Kidney epithelial cell (primary cell): ENCODE results near the gene ZNF543. TPM values are rescaled to one million over a fixed set of nuclear protein-coding genes. Genes with fewer than 3 reads are reported as not detected.

Experiments
- DNase-seq: peaks from one replicate; pipeline ENCODE4 v3.0.0-alpha.2; 2010; ENCODE audit warnings: low read depth
- H3K27me3 ChIP-seq: 2 replicates; pipeline ENCODE4 v1.6.0; 2011; ENCODE audit warnings: low read length; ENCODE audit not compliant: control insufficient read depth, insufficient read depth
- H3K36me3 ChIP-seq: 2 replicates; pipeline ENCODE4 v1.5.1; 2011; ENCODE audit warnings: low read length; ENCODE audit not compliant: control insufficient read depth, insufficient read depth
- H3K4me3 ChIP-seq: 2 replicates; pipeline ENCODE4 v1.5.1; 2011; ENCODE audit warnings: low read depth, mild to moderate bottlenecking, control low read depth, low read length
- CTCF ChIP-seq: IDR thresholded peaks from 2 replicates; pipeline ENCODE4 v1.5.1; 2011; ENCODE audit warnings: mild to moderate bottlenecking, moderate library complexity, low read length, control low read depth, inconsistent platforms; ENCODE audit not compliant: insufficient read depth, poor library complexity, severe bottlenecking
- total RNA-seq: library from RNA; depleted of rRNA; stranded (reverse); fragments of >200 nt; gene quantifications from 2 replicates; pipeline ENCODE4 v1.2.3, GENCODE V29; 2015

The ZNF543 gene
- total RNA-seq, 1 donor from 2014 or later, result 9.8 TPM

- Histone ChIP-seq H3K27me3 (no peaks in the 10 kb centered on the region), H3K36me3 (peaks cover 4% of the 10 kb centered on the region), H3K4me3 (peak overlapping the region; percentile 61)
- DNase-seq, result no peak
- TF ChIP-seq CTCF, result no peak
Observed at GRCh38 chr19:57351867-57352266, 31.6 kb downstream of the ZNF543 start.

- no peak overlapping the region for H3K4me3 ChIP-seq
- H3K27me3 ChIP-seq, result no peaks in the 10 kb centered on the region
- H3K36me3 ChIP-seq, result peaks cover 4% of the 10 kb centered on the region
- no peak for TF ChIP-seq CTCF
- no peak for DNase-seq
Observed at GRCh38 chr19:57355916-57356315, 35.6 kb downstream of the ZNF543 start.

- Histone ChIP-seq H3K36me3 (peaks cover 4% of the 10 kb centered on the region), H3K27me3 (no peaks in the 10 kb centered on the region), H3K4me3 (no peak overlapping the region)
- no peak for DNase-seq
- TF ChIP-seq CTCF, result no peak
Observed at GRCh38 chr19:57357406-57357805, 37.1 kb downstream of the ZNF543 start.

GRCh38 chr19:57359300-57359699 lies 39.0 kb downstream of the ZNF543 start:
- Histone ChIP-seq H3K4me3 (no peak overlapping the region), H3K27me3 (no peaks in the 10 kb centered on the region), H3K36me3 (peaks cover 4% of the 10 kb centered on the region)
- no peak for TF ChIP-seq CTCF
- no peak for DNase-seq

- no peak for DNase-seq
- H3K36me3 ChIP-seq, result no peaks in the 10 kb centered on the region
- H3K27me3 ChIP-seq, result no peaks in the 10 kb centered on the region
- no peak for TF ChIP-seq CTCF
- peak overlapping the region; percentile 85 for H3K4me3 ChIP-seq
Observed at GRCh38 chr19:57362419-57362818, 42.1 kb downstream of the ZNF543 start.

- H3K27me3 ChIP-seq, result no peaks in the 10 kb centered on the region
- H3K4me3 ChIP-seq, result peak within 1 kb of the TSS; percentile 85
- no peaks in the 10 kb centered on the region for H3K36me3 ChIP-seq
- no peak for TF ChIP-seq CTCF
- DNase-seq, result peak; percentile 98
Observed at GRCh38 chr19:57362997-57363687, 42.9 kb downstream of the ZNF543 start, which contains the start of the genes TRAPPC2B and ZNF547. Gene TRAPPC2B, plus strand, starts transcription at chr19:57363551. Its CDS starts 1,283 bp downstream, at chr19:57364834. Gene ZNF547, plus strand, starts transcription at chr19:57363551. Its CDS starts 5,005 bp downstream, at chr19:57368556.
